ENCODE results near the gene FTSJ3.

GRCh38 chr17:63775420-63775819 lies 52.0 kb downstream of the FTSJ3 start:
- TF ChIP-seq, protein P1, sequence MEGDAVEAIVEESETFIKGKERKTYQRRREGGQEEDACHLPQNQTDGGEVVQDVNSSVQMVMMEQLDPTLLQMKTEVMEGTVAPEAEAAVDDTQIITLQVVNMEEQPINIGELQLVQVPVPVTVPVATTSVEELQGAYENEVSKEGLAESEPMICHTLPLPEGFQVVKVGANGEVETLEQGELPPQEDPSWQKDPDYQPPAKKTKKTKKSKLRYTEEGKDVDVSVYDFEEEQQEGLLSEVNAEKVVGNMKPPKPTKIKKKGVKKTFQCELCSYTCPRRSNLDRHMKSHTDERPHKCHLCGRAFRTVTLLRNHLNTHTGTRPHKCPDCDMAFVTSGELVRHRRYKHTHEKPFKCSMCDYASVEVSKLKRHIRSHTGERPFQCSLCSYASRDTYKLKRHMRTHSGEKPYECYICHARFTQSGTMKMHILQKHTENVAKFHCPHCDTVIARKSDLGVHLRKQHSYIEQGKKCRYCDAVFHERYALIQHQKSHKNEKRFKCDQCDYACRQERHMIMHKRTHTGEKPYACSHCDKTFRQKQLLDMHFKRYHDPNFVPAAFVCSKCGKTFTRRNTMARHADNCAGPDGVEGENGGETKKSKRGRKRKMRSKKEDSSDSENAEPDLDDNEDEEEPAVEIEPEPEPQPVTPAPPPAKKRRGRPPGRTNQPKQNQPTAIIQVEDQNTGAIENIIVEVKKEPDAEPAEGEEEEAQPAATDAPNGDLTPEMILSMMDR (IDR thresholded peaks at IDR 0.05) = no peak
- no peak for TF ChIP-seq ZFX (IDR thresholded peaks at IDR 0.05; ENCODE audit: borderline replicate concordance)

All from 22Rv1 (cell line).